WTC11 (cell line): Measurements from ENCODE around the gene IL18R1. TPM values are rescaled to one million over a fixed set of nuclear protein-coding genes. Genes with fewer than 3 reads are reported as not detected.

Experiments used
- ATAC-seq: fragments of 200-7000 bp; cut with Tn5 transposase; 2 replicates; pipeline ENCODE4 v1.10.0; 2021; ENCODE audit warnings: mild to moderate bottlenecking, moderate library complexity
- CTCF ChIA-PET: fragments of 300-600 bp; sonication (Branson Sonifier 250); formaldehyde crosslinking; loops from one replicate; lab custom pipeline; 2021; ENCODE audit warnings: antibody characterized with exemption; lab: Charles Lee
- POLR2A ChIA-PET: fragments of 350-600 bp; sonication (Branson Sonifier 250); formaldehyde crosslinking; loops from one replicate; lab custom pipeline; 2021; ENCODE audit warnings: antibody characterized with exemption; lab: Charles Lee
- DNase-seq: peaks from one replicate; pipeline ENCODE4 v3.0.0; 2021; ENCODE audit warnings: low spot score
- H3K27ac Mint-ChIP-seq: 2 replicates; pipeline ENCODE4 v1.8.0; 2021; ENCODE audit warnings: mixed read lengths
- H3K27me3 Mint-ChIP-seq: 2 replicates; pipeline ENCODE4 v1.8.0; 2021; ENCODE audit warnings: low read depth, mild to moderate bottlenecking, moderate library complexity, mixed read lengths
- H3K36me3 Mint-ChIP-seq: 2 replicates; pipeline ENCODE4 v1.8.0; 2021; ENCODE audit warnings: mixed read lengths
- H3K4me1 Mint-ChIP-seq: 2 replicates; pipeline ENCODE4 v1.8.0; 2022; ENCODE audit warnings: mixed read lengths
- H3K4me3 Mint-ChIP-seq: 2 replicates; pipeline ENCODE4 v1.8.0; 2021; ENCODE audit warnings: mild to moderate bottlenecking, moderate library complexity, mixed read lengths
- H3K9me3 Mint-ChIP-seq: 2 replicates; pipeline ENCODE4 v1.8.0; 2021; ENCODE audit warnings: mixed read lengths
- FOXK1 ChIP-seq: sonication (generic); formaldehyde crosslinking; IDR thresholded peaks from 2 replicates; pipeline ENCODE4 v1.8.0; 2022; ENCODE audit warnings: mild to moderate bottlenecking, moderate library complexity, missing genetic modification reagents
- GTF2I ChIP-seq: fragments of 250-450 bp; sonication (Bioruptor Pico); conservative IDR thresholded peaks from 2 replicates; pipeline ENCODE4 v1.4.0; 2021; ENCODE audit warnings: mild to moderate bottlenecking
- JAZF1 ChIP-seq: fragments of 250-450 bp; sonication (Bioruptor Pico); IDR thresholded peaks from 2 replicates; pipeline ENCODE4 v1.9.0; 2021; ENCODE audit warnings: moderate library complexity, mild to moderate bottlenecking, inconsistent platforms
- MYBL2 ChIP-seq: sonication (generic); formaldehyde crosslinking; IDR thresholded peaks from 2 replicates; pipeline ENCODE4 v1.8.1; 2023; ENCODE audit warnings: mild to moderate bottlenecking, moderate library complexity, missing genetic modification reagents
- TP53 ChIP-seq: sonication (generic); formaldehyde crosslinking; IDR thresholded peaks from 2 replicates; pipeline ENCODE4 v1.8.1; 2023; ENCODE audit warnings: mild to moderate bottlenecking, missing genetic modification reagents
- ZBTB21 ChIP-seq: sonication (generic); formaldehyde crosslinking; IDR thresholded peaks from 2 replicates; pipeline ENCODE4 v1.8.1; 2023; ENCODE audit warnings: mild to moderate bottlenecking, missing genetic modification reagents, borderline replicate concordance
- ZNF396 ChIP-seq: fragments of 250-450 bp; sonication (Bioruptor Pico); IDR thresholded peaks from 2 replicates; pipeline ENCODE4 v1.8.0; 2021; ENCODE audit warnings: mild to moderate bottlenecking, moderate library complexity, borderline replicate concordance
- ZNF532 ChIP-seq: fragments of 250-450 bp; sonication (Bioruptor Pico); IDR thresholded peaks from 2 replicates; pipeline ENCODE4 v1.9.0; 2021; ENCODE audit warnings: mild to moderate bottlenecking, borderline replicate concordance
- total RNA-seq: library from RNA; stranded (reverse); gene quantifications from 3 replicates; pipeline ENCODE4 v1.2.3, GENCODE V29; 2021
- TF ChIP-seq, protein P1 (sequence below): sonication (generic); formaldehyde crosslinking; IDR thresholded peaks from 2 replicates; pipeline ENCODE4 v1.8.1; 2023; ENCODE audit warnings: mild to moderate bottlenecking, missing genetic modification reagents
- TF ChIP-seq, protein P2 (sequence below): fragments of 250-450 bp; sonication (Bioruptor Pico); IDR thresholded peaks from 2 replicates; pipeline ENCODE4 v1.9.0; 2021; ENCODE audit warnings: moderate library complexity, mild to moderate bottlenecking, inconsistent platforms, borderline replicate concordance
- TF ChIP-seq, protein P3 (sequence below): sonication (generic); formaldehyde crosslinking; IDR thresholded peaks from 2 replicates; pipeline ENCODE4 v1.8.0; 2022; ENCODE audit warnings: mild to moderate bottlenecking, missing genetic modification reagents
- TF ChIP-seq, protein P4 (sequence below): sonication (generic); formaldehyde crosslinking; IDR thresholded peaks from 2 replicates; pipeline ENCODE4 v1.8.1; 2022; ENCODE audit warnings: mild to moderate bottlenecking, missing genetic modification reagents, moderate library complexity, borderline replicate concordance
- TF ChIP-seq, protein P5 (sequence below): sonication (generic); formaldehyde crosslinking; IDR thresholded peaks from 2 replicates; pipeline ENCODE4 v1.8.0; 2022; ENCODE audit warnings: mild to moderate bottlenecking, missing genetic modification reagents

Gene IL18R1
- total RNA-seq, 1 experiment from 2014 or later, result not detected

- ATAC-seq (no peak), DNase-seq (no peak)
- Mint-ChIP-seq H3K27ac (no peak overlapping the region), H3K9me3 (peaks cover 13% of the 10 kb centered on the region), H3K4me1 (no peaks in the 10 kb centered on the region), H3K4me3 (no peak overlapping the region), H3K27me3 (no peaks in the 10 kb centered on the region)
- TF ChIP-seq ZNF532 (CRISPR knock-in tag), result no peak
- TF ChIP-seq, protein P1, sequence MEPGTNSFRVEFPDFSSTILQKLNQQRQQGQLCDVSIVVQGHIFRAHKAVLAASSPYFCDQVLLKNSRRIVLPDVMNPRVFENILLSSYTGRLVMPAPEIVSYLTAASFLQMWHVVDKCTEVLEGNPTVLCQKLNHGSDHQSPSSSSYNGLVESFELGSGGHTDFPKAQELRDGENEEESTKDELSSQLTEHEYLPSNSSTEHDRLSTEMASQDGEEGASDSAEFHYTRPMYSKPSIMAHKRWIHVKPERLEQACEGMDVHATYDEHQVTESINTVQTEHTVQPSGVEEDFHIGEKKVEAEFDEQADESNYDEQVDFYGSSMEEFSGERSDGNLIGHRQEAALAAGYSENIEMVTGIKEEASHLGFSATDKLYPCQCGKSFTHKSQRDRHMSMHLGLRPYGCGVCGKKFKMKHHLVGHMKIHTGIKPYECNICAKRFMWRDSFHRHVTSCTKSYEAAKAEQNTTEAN, result no peak
- no peak for TF ChIP-seq GTF2I (CRISPR knock-in tag)
- TF ChIP-seq, protein P2, sequence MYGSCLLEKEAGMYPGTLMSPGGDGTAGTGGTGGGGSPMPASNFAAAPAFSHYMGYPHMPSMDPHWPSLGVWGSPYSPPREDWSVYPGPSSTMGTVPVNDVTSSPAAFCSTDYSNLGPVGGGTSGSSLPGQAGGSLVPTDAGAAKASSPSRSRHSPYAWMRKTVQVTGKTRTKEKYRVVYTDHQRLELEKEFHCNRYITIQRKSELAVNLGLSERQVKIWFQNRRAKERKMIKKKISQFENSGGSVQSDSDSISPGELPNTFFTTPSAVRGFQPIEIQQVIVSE, result no peak
- TF ChIP-seq ZBTB21, result no peak
- TF ChIP-seq JAZF1 (CRISPR knock-in tag), result no peak
- TF ChIP-seq, protein P3, sequence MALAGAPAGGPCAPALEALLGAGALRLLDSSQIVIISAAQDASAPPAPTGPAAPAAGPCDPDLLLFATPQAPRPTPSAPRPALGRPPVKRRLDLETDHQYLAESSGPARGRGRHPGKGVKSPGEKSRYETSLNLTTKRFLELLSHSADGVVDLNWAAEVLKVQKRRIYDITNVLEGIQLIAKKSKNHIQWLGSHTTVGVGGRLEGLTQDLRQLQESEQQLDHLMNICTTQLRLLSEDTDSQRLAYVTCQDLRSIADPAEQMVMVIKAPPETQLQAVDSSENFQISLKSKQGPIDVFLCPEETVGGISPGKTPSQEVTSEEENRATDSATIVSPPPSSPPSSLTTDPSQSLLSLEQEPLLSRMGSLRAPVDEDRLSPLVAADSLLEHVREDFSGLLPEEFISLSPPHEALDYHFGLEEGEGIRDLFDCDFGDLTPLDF (CRISPR knock-in tag), result no peak
- TF ChIP-seq ZNF396 (CRISPR knock-in tag), result no peak
- TF ChIP-seq, protein P4, sequence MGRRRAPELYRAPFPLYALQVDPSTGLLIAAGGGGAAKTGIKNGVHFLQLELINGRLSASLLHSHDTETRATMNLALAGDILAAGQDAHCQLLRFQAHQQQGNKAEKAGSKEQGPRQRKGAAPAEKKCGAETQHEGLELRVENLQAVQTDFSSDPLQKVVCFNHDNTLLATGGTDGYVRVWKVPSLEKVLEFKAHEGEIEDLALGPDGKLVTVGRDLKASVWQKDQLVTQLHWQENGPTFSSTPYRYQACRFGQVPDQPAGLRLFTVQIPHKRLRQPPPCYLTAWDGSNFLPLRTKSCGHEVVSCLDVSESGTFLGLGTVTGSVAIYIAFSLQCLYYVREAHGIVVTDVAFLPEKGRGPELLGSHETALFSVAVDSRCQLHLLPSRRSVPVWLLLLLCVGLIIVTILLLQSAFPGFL (CRISPR knock-in tag), result no peak
- TF ChIP-seq FOXK1 (CRISPR knock-in tag), result no peak
- TF ChIP-seq MYBL2 (CRISPR knock-in tag), result no peak
- no peak for TF ChIP-seq TP53 (CRISPR knock-in tag)
- TF ChIP-seq, protein P5, sequence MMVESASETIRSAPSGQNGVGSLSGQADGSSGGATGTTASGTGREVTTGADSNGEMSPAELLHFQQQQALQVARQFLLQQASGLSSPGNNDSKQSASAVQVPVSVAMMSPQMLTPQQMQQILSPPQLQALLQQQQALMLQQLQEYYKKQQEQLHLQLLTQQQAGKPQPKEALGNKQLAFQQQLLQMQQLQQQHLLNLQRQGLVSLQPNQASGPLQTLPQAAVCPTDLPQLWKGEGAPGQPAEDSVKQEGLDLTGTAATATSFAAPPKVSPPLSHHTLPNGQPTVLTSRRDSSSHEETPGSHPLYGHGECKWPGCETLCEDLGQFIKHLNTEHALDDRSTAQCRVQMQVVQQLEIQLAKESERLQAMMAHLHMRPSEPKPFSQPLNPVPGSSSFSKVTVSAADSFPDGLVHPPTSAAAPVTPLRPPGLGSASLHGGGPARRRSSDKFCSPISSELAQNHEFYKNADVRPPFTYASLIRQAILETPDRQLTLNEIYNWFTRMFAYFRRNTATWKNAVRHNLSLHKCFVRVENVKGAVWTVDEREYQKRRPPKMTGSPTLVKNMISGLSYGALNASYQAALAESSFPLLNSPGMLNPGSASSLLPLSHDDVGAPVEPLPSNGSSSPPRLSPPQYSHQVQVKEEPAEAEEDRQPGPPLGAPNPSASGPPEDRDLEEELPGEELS (CRISPR knock-in tag), result no peak
- TF ChIP-seq, all 79 proteins: peak for 0
- CTCF ChIA-PET, result interaction anchor here (1.4 kb wide), 1 partner anchor 86 kb away, joined by 9 read pairs; no protein-coding TSS in a partner anchor
- POLR2A ChIA-PET, result no interaction called here
- H3K36me3 Mint-ChIP-seq, result no peaks in the 10 kb centered on the region
Measured at GRCh38 chr2:102337012-102337411, 18.6 kb upstream of the IL18R1 start.
